Frontal cortex (tissue), 4 donors: ENCODE results near the gene IQCF5. TPM values are rescaled to one million over a fixed set of nuclear protein-coding genes. Genes with fewer than 3 reads are reported as not detected.
"Not testable (repeated sequence)": the region's sequence is repeated elsewhere in the genome, so short reads cannot be mapped to it uniquely, and the experiment has no call there.

Source experiments
- DNase-seq, 2 donors: peaks; one replicate each; pipeline ENCODE4 v3.0.0; 2012; ENCODE audit warnings: low spot score in 2 of 2
- FAIRE-seq: peaks from 2 replicates; lab custom pipeline; 2012; peaks lifted over from hg19 to GRCh38; lab: Jason Lieb, UNC
- total RNA-seq: library from RNA; depleted of rRNA; stranded (reverse); fragments of >200 nt; gene quantifications from one replicate; pipeline ENCODE4 v1.2.3, GENCODE V29; 2014
- donor health status: control.
- donor health status: control.
- donor health status: control.

The IQCF5 gene
- total RNA-seq, result not detected

DNA sequence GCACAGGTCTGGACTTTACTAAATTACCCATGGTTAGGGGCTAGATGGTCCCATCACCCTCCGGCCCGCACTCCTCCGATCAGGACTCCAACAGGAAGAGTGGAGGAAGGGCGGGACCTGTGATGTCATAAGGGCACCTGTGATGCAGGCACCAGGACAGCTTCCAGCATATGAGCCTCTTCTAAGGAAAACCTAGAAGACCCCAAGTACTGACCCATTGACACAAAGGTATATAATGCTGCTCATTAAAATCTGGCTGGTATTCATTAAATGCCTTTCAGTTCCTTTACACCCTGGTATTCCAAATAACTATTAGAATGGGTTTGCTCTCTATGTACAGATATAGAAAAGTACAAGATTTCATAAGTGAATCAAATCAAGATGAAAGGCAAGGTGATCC is at the start of gene IQCF5:
IQCF5 (minus strand) TSS at position 101 of the 400 bp plus-strand sequence; CDS start at position 31, 70 bp downstream.
- no peak for DNase-seq
- no peak for FAIRE-seq

DNA sequence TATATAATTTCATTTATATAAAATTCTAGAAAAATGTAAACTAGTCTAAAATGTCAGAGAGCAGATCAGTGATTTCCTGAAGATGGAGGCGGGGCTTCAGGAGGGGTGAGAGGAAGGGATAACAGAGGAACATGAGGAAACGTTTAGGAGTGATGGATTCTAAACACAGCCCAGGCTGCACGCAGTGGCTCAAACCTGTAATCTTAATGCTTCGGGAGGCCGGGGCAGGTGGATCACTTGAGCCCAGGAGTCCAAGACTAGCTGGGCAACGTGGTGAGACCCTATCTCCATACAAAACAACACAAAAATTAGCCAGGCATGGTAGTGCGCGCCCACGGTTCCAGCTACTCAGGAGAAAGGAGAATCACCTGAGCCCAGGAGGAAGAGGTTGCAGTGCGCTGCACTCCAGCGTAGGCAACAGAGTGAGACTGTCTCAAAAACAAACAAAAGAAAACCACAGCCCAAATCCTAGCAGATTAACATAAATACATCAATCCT is 45.7 kb upstream of the IQCF5 start:
- FAIRE-seq, result no peak
- no peak for DNase-seq

DNA sequence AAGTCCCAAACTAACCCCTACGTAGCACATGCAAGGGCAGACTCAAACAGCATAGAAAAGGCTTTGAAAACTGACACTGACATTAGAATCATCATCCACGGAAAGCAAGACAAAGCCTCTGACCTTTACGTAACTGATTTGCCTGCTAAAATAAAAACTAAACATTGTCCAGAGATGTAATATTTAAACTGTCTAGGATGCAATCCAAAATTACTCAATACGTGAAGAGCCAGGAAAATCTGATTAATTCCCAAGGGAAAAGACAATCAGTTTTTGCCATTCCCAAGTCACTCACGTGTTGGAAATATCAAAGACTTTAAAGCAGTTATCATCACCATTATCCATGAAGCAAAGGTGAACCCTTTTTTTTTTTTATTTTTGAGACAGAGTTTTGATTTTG is 41.0 kb upstream of the IQCF5 start:
- FAIRE-seq, result no peak
- DNase-seq, result no peak

DNA sequence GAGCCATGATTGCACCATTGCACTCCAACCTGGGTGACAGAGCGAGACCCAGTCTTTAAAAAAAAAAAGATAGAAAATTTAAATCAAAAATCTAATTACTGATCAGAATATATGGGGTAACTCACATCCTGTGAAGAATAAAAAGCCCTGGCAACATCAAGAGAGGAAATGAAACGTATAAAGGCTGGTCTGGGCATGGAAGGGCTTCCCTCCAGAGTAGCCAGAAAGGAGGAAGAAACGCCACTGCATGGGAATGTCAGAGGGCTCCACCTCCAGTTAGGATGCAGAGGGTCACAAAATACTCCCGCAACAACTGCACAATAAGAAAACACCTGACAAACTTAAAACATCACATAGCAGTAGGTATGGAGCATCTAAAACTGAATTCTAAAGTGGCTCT is 32.6 kb upstream of the IQCF5 start:
- no peak for FAIRE-seq
- no peak for DNase-seq

DNA sequence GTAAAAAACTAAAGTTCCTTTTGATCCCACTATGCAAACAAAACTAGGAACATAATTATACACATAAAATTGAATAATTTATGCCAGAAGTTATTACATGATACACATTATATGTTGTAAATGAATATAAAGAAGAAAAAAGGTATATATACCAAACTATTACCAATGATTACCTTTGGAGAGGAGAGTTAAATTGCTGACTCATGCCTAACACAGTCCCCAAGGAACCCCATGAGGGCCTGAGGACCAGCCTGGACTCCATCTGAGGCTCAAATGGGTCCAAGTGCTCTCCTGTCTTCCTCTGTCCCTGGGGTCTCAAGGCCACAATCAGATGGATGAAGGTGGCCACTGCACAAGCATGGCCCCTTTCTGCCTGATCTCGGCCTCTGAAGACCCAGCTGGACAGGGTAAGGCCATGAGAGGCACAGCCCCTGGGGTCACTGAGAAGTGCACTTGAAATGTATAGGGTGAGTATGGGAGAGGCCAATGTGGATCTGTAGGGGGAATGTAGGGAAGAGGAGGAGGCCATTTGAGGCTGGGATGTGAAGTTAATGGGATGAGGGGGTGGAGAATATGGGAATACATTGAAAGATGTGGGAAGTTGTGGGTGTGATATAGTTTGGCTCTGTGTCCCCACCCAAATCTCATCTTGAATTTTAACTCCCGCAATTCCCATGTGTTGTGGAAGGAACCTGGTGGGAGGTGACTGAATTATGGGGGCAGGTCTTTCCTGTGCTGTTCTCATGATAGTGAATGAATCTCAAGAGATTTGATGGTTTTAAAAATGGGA is 28.8 kb upstream of the IQCF5 start:
- FAIRE-seq, result no peak
- DNase-seq, result no peak

DNA sequence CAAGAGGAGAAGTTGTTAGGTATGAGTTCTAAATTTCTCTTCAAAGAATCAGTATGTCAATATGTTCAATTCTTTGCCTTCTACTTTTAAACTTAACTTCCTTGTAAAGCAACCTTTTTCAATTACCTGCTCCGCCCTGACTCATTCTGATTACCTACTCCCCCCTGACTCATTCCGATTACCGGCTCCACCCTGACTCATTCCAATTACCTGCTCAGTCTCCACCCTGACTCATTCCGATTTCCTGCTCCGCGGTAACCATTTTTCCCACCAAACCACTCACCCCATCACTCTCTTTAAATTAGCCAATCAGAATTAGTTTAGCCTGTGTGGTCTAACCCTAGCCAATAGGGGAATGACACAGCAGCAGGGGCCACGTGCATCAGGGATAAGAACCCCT is 27.0 kb upstream of the IQCF5 start:
- FAIRE-seq, DNase-seq: not testable (repeated sequence)

DNA sequence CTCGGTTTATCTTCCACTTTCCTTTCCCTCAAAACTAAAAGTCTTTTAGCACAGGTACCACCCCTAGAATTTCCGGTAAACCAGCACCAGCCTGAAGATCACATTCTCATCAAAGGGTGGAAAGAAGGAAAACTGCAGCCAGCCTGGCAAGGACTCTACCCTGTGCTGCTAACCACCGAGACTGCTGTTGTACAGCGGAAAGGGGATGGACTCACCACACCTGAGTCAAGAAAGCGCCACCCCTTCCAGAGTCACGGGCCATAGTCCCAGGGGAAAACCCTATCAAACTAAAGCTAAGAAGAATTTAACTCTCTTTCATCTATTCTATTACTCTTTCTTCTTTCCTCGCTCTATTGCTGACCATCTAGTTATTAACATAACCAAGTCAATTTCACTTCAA is 24.6 kb upstream of the IQCF5 start:
- FAIRE-seq, result not testable (repeated sequence)

DNA sequence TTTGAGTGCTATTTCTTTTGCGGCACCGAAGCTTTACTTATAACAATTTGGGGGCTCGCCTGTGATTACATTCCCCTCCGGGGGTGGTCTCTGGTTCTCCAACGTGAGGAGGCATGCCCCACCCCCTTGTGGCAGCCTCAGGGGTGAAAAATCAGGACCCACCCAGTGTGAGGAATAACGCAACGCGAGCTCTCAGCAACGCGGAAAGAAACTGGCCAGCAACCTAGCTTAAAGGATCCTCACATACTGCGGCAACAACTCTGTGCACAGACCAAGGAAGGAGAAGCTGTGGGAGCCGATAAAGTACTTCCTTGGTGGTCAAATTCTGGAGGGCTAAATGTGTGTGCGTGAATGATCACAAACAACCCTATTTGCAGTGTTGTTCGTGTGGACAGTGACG is 22.0 kb upstream of the IQCF5 start:
- no peak for FAIRE-seq

More for the DNA sequence above, 24.6 kb upstream of the IQCF5 start:
- not testable (repeated sequence) for DNase-seq

DNA sequence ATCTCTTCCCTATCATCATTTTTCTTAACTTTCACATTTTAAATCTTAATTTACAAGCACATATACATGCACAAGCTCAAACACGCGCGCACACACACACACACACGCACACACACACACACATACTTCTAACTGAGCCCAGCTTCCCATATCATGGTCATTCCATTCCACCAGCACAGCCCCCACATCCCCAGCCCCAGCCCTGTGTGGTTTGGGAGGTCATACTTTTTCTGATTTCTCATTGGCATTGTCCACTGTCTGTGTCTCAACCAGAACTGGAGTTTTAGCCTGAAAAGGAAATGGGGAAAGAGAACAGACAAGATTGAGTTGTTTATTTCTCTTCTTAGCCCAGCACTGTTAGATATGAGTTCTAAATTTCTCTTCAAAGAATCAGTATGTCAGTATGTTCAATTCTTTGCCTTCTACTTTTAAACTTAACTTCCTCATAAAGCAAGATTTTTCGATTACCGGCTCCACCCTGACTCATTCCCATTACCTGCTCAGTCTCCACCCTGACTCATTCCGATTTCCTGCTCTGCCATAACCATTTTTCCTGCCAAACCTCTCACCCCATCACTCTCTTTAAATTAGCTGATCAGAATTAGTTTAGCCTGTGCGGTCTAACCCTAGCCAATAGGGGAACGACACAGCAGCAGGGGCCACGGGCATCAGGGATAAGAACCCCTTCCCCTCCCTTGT is 21.4 kb upstream of the IQCF5 start:
- FAIRE-seq (no peak), DNase-seq (no peak)

More for the DNA sequence above, 22.0 kb upstream of the IQCF5 start:
- DNase-seq, result no peak

DNA sequence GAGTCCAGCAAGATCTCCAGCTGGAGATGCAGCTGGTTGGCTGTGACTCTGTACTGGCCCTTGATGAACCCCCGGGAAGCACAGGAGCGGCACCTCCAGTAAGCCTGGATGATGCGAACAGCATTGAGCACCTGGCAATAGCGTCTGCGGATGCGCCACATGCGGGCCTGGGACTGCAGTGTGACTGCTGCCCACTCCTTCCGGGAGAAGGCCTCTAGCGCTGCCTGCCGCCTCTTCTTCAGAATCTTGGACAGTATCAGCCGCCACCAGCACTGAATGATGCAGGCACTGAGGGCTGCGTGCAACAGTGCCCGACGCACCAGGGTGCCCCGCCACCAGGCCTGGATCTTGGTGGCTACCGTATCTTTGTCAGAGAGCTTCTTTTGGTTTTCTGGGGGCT is 19.5 kb upstream of the IQCF5 start:
- FAIRE-seq (no peak), DNase-seq (no peak)

DNA sequence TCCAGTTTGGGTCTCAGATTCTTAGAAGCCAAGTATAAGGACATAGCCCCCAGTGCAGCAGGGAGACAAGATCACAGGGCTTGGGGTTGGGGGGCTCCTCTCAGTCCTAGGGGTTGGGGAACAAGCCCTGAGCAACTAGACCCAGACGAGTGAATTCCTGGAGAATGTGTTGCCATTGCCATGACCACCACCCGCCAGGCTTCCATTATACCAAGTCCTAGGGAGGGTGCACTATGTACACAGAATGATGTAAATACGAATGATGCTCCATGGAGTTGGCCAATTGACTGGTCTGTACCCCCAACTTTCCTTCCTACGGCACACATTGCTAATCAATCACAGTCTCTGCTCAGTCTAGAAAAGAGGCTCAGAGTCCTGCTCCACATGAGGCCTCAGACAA is 19.0 kb upstream of the IQCF5 start:
- FAIRE-seq, result no peak
- no peak for DNase-seq

DNA sequence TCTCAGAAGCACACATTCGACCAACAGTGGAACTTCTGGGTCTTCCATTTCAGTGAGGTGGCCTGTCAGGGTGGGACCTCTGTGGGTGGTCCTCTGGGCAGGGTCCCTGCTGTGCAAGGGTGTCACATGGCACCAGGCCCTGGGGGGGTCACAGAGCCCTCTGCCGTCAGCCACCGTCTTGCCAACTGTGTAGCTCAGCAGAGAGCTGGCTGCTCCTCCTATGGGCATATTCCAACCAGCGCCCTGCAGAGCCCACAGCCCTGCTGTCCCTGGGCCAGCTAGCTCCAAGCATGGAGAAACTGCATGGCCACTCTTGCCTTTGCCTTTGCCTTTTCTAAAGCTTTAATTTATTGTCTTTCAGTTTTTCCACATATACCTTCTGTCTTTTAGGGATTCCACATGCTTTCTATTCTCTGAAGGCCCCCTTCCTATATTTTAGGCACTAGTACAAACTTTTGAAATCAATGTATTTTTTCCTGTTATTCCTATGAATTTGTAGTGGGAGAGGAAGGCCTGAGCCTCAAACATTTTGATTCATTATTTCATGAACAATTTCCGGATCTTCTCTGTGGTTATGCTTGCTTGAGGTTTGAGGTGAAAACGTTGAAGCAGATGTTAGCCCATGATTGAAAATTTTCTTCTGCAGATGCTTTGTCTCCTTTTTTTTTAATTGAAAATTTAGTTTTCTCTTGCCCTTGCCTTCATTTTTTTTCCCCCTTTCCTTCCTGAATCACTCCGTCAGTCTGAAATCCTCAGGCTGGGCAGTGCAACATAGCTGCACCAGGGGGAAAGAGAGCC is 16.0 kb upstream of the IQCF5 start:
- FAIRE-seq, result no peak
- no peak for DNase-seq

DNA sequence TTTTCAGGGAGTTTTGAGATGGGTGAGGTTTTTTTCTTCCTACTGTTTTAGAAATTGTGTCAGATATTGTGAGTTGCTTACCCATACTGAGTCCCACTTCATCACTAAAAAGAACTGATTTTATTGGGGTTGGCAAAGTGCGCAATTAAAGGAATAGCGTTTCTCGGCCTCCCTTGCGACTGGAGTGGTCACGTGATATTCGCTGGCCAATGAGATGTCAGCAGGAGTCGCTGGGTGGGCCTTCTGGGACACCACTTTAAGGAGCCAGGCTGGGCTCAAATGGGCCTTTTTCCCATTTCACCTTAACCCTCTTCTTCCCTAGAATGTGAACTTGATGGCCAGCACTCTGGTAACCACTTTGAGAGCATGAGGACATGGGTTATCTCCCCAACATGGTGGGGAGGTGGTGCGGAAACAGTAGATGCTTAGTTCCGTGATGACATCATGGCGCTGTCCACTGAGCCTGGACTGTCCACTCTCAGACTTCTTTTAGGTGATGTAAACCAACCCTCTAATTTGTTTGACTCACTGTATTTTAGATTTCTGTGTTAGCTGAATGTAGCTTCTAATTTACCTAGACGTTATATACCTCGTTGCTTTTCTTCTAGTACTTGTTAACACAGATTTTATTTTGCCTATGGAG is 13.2 kb upstream of the IQCF5 start:
- FAIRE-seq, result no peak
- no peak for DNase-seq

DNA sequence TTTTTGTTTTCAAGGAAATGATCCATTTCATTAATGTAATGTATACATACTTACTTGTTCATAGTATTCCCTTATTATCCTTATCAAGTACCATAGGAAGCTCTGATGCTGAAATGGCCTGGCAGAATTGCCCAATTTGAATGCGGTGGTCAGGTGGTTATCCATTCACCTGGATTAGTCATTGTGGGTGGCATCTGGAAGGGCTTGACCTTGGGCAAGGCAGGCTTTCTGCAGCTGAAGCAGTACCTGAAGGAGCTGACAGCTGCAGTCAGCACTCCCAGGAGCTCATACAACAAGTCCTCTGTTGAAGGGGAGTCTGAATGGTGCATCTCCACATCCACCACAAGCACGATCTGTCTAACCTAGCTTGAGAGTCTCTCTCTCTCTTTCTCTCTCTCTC is 12.2 kb upstream of the IQCF5 start:
- FAIRE-seq (no peak), DNase-seq (no peak)

DNA sequence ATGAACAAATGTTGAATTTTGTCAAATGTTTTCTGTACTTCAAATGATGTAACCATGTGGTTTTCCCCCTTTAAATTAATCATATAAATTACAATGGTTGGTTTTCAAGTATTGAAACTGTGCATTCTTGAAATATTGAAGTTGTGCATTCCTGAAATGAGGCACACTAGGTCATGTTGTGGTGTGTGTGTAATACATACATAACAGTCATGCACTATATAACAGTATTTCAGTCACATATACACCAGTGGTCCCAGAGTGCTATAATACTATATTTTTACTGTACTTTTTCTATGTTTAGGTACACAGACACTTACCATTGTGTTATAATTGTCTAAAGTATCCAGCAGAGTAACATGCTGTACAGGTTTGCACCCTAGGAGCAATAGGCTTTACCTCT is 11.0 kb upstream of the IQCF5 start:
- DNase-seq, result no peak
- FAIRE-seq, result no peak

DNA sequence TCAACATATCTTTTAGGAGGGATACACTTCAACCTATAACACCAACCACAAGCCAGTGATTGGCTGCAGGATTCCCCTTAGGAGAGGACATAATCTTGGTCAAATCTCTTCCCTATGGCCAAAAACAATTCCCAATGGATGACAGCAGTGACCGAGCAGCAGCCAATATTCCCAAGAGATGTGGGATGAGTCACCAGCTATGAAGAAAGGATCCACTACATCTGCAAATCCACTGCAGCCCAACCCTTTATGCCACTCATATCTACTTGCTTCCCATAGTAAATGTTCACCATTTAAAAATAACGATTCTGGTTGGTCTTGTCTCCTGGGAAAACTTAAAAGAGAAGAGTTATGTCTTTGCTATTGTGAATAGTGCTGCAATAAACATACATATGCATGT is 4.5 kb upstream of the IQCF5 start:
- no peak for DNase-seq
- FAIRE-seq, result no peak

DNA sequence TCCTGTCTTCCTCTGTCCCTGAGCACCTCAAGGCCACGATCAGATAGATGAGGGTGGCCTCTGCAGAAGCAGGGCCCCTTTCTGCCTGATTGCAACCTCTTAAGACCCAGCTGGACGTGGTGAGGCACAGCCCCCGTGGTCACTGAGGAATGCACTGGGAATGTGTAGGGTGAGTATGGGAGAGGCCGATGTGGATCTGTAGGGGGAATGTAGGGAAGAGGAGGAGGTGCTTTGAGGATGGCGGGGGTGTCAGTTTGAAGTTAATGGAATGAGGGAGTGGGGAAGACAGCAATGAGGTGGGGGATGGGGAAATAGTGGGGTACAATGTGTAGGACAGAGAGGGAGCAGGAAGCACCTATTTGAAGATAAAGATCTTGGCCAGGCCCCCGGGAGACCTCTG is 785 bp upstream of the IQCF5 start:
- no peak for DNase-seq
- FAIRE-seq, result no peak

DNA sequence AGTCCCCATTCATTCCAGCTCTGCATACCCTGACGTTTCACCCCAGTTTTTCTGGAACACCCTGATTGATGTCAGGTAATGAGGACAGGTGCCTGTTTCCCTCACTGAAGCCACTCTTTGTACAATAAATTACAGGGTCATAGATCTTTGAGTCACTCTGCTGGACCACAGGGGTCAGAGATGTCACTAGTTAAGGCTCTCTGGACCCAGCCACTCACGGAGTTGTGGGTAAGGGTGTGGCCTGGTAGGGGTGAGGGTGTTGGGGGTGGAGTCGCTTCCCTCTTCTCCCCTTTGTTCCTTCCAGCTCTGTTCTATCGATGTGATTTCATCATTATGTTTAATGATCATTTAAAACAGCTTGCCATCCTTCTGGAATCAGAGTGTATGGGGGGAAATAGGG is 512 bp downstream of the IQCF5 start:
- DNase-seq (no peak), FAIRE-seq (no peak)

DNA sequence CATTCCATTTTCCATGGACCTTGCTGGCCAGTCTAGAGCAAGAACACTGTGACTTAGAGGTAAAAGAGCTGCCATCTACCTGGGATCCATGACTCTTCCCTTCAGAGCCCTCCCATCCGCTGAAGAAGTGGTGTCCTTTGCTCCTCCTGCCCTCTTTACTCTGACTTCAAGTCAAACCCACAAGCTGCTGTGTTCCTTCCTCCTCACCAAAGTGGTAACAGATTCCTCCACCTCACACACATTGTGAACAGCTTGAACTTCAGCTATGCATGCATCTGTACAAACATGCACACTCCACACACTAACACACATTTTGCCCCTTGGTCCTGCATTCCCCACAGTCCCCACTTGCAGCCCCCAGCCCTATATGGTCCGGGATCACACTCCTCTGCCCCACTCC is 990 bp downstream of the IQCF5 start:
- no peak for FAIRE-seq

DNA sequence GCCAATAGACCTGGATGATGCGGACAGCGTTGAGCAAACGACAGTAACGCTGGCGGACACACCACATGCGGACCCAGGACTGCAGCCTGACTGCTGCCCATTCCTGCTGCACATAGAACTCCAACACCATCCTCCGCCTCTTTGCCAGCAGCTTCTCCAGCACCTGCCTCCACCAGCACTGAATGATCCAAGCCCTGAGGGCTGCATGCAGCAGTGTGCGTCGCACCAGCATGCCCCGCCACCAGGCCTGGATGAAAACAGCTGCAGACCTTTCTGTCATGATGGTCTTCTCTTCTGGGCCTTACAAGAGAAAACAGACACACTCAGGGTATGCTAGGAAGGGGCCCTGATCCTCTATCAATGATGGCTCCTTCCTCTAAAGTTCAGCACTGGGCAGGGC is 1.5 kb downstream of the IQCF5 start:
- FAIRE-seq (no peak), DNase-seq (no peak)

More for the DNA sequence above, 990 bp downstream of the IQCF5 start:
- DNase-seq, result no peak
